22Rv1 (cell line): ENCODE measurements around the gene ZNF438.

Source experiments
- ZFX ChIP-seq: fragments of 450-650 bp; IDR thresholded peaks from 2 replicates; pipeline ENCODE4 v1.6.1; 2017; ENCODE audit warnings: antibody characterized with exemption, borderline replicate concordance
- TF ChIP-seq, protein P1 (sequence below): fragments of 450-650 bp; IDR thresholded peaks from 2 replicates; pipeline ENCODE4 v1.5.1; 2017; ENCODE audit warnings: mild to moderate bottlenecking

- TF ChIP-seq, protein P1, sequence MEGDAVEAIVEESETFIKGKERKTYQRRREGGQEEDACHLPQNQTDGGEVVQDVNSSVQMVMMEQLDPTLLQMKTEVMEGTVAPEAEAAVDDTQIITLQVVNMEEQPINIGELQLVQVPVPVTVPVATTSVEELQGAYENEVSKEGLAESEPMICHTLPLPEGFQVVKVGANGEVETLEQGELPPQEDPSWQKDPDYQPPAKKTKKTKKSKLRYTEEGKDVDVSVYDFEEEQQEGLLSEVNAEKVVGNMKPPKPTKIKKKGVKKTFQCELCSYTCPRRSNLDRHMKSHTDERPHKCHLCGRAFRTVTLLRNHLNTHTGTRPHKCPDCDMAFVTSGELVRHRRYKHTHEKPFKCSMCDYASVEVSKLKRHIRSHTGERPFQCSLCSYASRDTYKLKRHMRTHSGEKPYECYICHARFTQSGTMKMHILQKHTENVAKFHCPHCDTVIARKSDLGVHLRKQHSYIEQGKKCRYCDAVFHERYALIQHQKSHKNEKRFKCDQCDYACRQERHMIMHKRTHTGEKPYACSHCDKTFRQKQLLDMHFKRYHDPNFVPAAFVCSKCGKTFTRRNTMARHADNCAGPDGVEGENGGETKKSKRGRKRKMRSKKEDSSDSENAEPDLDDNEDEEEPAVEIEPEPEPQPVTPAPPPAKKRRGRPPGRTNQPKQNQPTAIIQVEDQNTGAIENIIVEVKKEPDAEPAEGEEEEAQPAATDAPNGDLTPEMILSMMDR: no peak
- TF ChIP-seq ZFX: no peak
These were observed 134.6 kb downstream of the ZNF438 start for GRCh38 chr10:30897048-30897447.
